ENCODE data around the gene KRTAP10-1. TPM values are rescaled to one million over a fixed set of nuclear protein-coding genes. Genes with fewer than 3 reads are reported as not detected.

The KRTAP10-1 gene, protein sequence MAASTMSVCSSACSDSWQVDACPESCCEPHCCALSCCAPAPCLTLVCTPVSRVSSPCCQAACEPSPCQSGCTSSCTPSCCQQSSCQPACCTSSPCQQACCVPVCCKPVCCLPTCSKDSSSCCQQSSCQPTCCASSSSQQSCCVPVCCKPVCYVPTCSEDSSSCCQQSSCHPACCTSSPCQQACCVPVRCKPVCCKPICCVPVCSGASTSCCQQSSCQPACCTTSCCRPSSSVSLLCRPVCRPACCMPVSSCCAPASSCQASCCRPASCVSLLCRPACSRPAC
- total RNA-seq, result not detected in 2 replicates

DNA sequence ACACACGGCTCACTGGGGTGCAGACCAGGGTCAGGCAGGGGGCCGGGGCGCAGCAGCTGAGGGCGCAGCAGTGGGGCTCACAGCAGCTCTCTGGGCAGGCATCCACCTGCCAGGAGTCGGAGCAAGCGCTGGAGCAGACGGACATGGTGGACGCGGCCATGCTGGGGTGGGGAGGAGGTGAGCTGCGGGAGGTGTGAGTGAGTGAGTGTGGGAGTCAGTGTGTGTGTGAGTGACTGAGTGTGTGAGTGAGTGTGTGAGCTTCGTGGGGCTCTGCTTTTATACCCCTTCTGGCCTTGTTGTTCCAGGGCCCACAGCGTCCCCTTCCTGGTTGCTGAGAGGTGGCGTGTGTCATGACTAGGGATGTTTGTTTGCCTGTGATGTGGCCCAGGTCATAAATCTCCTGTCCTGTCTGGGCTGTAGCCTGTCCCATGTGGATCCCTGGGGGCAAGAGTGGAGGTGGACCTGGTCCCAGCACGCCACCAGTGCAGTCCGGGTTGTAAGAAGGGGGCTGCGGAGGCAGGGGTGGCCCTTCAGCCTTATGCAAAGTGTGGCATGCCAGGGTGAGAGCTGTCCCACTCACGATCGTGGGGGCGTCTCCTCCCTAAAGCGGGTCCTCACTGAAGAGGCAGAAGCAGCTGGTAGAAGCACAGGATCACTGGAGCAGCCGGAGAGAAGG lies at the start of gene KRTAP10-1:
TSS of gene KRTAP10-1 (minus strand) at position 205 of the 676 bp plus-strand sequence. CDS start at position 160, 45 bp downstream.

DNA sequence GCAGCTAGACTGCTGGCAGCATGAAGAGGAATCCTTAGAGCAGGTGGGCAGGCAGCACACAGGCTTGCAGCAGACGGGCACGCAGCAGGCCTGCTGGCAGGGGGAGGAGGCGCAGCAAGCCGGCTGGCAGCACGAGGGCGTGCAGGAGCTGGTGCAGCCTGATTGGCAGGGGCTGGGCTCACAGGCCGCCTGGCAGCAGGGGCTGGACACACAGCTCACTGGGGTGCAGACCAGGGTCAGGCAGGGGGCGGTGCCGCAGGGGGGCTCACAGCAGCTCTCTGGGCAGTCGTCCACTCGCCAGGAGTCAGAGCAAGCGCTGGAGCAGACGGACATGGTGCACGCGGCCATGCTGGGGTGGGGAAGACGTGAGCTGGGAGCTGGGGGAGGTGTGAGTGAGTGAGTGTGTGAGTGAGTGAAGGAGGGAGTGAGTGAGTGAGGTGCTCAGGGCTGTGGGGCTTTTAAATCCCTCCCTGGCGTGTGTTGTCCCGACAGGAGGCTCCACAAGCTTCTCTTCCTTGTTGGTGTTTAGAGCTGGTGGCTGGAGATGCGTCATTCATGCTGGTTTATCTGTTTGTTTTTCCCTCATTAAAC lies 40.3 kb upstream of the KRTAP10-1 start, which contains the start of gene KRTAP10-5:
TSS of gene KRTAP10-5 (minus strand) at position 374 of the 591 bp plus-strand sequence. CDS start at position 348, 26 bp downstream.

DNA sequence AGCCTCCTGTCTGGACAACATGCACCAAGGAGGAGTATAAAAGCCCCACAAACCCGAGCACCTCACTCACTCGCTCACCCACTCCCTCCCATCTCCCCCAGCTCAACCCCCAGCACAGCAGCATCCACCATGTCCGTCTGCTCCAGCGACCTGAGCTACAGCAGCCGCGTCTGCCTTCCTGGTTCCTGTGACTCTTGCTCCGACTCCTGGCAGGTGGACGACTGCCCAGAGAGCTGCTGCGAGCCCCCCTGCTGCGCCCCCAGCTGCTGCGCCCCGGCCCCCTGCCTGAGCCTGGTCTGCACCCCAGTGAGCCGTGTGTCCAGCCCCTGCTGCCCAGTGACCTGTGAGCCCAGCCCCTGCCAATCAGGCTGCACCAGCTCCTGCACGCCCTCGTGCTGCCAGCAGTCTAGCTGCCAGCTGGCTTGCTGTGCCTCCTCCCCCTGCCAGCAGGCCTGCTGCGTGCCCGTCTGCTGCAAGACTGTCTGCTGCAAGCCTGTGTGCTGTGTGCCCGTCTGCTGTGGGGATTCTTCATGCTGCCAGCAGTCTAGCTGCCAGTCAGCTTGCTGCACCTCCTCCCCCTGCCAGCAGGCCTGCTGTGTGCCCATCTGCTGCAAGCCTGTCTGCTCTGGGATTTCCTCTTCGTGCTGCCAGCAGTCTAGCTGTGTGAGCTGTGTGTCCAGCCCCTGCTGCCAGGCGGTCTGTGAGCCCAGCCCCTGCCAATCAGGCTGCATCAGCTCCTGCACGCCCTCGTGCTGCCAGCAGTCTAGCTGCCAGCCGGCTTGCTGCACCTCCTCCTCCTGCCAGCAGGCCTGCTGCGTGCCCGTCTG lies 33.8 kb upstream of the KRTAP10-1 start, which contains the start of gene KRTAP10-4:
TSS of gene KRTAP10-4 (plus strand) at position 100 of the 827 bp plus-strand sequence. CDS start at position 130, 30 bp downstream.

GRCh38 chr21:44558695-44559094 lies 18.7 kb upstream of the KRTAP10-1 start, which contains the start of gene KRTAP10-3:
Gene KRTAP10-3, minus strand, starts transcription at chr21:44558795. Its CDS starts 80 bp downstream, at chr21:44558715.

DNA sequence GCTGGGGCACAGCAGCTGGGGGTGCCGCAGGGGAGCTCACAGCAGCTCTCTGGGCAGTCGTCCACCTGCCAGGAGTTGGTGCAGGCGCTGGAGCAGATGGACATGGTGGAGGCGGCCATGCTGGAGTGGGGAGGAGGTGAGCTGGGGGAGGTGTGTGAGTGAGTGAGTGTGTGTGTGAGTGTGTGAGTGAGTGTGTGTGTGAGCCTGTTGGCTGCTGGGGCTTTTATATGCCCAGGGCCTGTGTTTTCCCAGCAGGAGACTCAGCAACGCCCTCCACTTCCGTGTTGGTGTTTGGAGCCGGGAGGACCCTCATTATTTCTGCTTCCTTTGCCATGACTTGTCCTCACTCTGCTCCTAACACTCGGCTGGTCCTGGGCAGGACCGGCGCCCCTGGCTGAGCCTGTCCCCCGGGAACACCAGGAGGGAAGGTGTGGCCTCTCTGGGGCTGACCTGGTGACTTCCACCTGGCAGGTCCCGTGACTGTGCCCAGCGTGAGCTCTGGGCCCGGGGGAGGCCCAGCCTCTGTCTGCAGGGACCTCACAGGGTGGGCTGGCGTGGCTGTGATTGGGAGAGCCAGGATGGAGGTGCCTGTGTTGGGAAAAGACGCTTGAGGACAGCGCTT lies 11.5 kb upstream of the KRTAP10-1 start, which contains the start of gene KRTAP10-2:
TSS of gene KRTAP10-2 (minus strand) at position 166 of the 622 bp plus-strand sequence. CDS start at position 119, 47 bp downstream.

Other genes starting within 250 kb of the KRTAP10-1 start
- gene PFKL, start 240.1 kb downstream of the KRTAP10-1 start, total RNA-seq, result 123 and 133 TPM in 2 replicates
- 10.0 and 20.1 TPM in 2 replicates for gene CFAP410, start 200.8 kb downstream of the KRTAP10-1 start, total RNA-seq
- gene TRPM2, start 186.6 kb downstream of the KRTAP10-1 start, total RNA-seq, result under 0.01 and 0.29 TPM in 2 replicates
- 0.29 and 0.66 TPM in 2 replicates for gene LRRC3, start 84.7 kb downstream of the KRTAP10-1 start, total RNA-seq
- not detected in 2 replicates for gene KRTAP10-2, start 11.3 kb upstream of the KRTAP10-1 start, total RNA-seq
- not detected in 2 replicates for gene KRTAP10-3, start 18.6 kb upstream of the KRTAP10-1 start, total RNA-seq
- gene KRTAP10-4, start 33.5 kb upstream of the KRTAP10-1 start, total RNA-seq, result not detected in 2 replicates
- not detected in 2 replicates for gene KRTAP10-5, start 40.4 kb upstream of the KRTAP10-1 start, total RNA-seq
- not detected in 2 replicates for gene KRTAP10-6, start 52.3 kb upstream of the KRTAP10-1 start, total RNA-seq
- not detected in 2 replicates for gene KRTAP10-7, start 60.4 kb upstream of the KRTAP10-1 start, total RNA-seq
- not detected in 2 replicates for gene KRTAP10-8, start 71.9 kb upstream of the KRTAP10-1 start, total RNA-seq
- not detected in 2 replicates for gene KRTAP10-9, start 86.9 kb upstream of the KRTAP10-1 start, total RNA-seq
- gene KRTAP10-10, start 97.2 kb upstream of the KRTAP10-1 start, total RNA-seq, result not detected in 2 replicates
- not detected in 2 replicates for gene KRTAP10-11, start 106.2 kb upstream of the KRTAP10-1 start, total RNA-seq
- not detected in 2 replicates for gene KRTAP12-4, start 114.5 kb upstream of the KRTAP10-1 start, total RNA-seq
- gene KRTAP12-3, start 117.7 kb upstream of the KRTAP10-1 start, total RNA-seq, result not detected in 2 replicates
- gene KRTAP12-2, start 126.7 kb upstream of the KRTAP10-1 start, total RNA-seq, result not detected in 2 replicates
- gene KRTAP12-1, start 142.0 kb upstream of the KRTAP10-1 start, total RNA-seq, result not detected in 2 replicates
- not detected in 2 replicates for gene KRTAP10-12, start 157.0 kb upstream of the KRTAP10-1 start, total RNA-seq
- gene TSPEAR, start 171.4 kb upstream of the KRTAP10-1 start, total RNA-seq, result not detected in 2 replicates

Data from placental pericyte (primary cell).